ENCODE results near the gene CAMK1.
A peak's percentile ranks its signal among the peaks of the same experiment; 100 is the strongest.

The CAMK1 gene

GRCh38 chr3:9769426-9770275 lies at the start of gene CAMK1:
Gene CAMK1 (minus strand): TSS chr3:9769947. CDS start chr3:9767749, 2,198 bp downstream.
- peak in 1 of 2 experiments; percentile 47 for DNase-seq

GRCh38 chr3:9818666-9819335 lies 49.1 kb upstream of the CAMK1 start:
- no peak for DNase-seq

GRCh38 chr3:9817436-9817835 lies 47.7 kb upstream of the CAMK1 start:
- DNase-seq, result no peak

- no peak for DNase-seq
These were observed 46.2 kb upstream of the CAMK1 start for GRCh38 chr3:9815986-9816385.

- DNase-seq, result no peak
These were observed 43.2 kb upstream of the CAMK1 start for GRCh38 chr3:9812870-9813483.

GRCh38 chr3:9810846-9811245 lies 41.1 kb upstream of the CAMK1 start:
- DNase-seq, result no peak

GRCh38 chr3:9810433-9810770 lies 40.7 kb upstream of the CAMK1 start:
- DNase-seq, result no peak

GRCh38 chr3:9809615-9810432 lies 40.1 kb upstream of the CAMK1 start, which contains the start of gene TTLL3:
Gene TTLL3 (plus strand): TSS chr3:9810262. CDS start chr3:9810662, 400 bp downstream.
- peak in 1 of 2 experiments; percentile 29 for DNase-seq

GRCh38 chr3:9809239-9809614 lies 39.5 kb upstream of the CAMK1 start:
- no peak for DNase-seq

- DNase-seq, result no peak
These were observed 38.7 kb upstream of the CAMK1 start for GRCh38 chr3:9808345-9809037.

- no peak for DNase-seq
These were observed 38.2 kb upstream of the CAMK1 start for GRCh38 chr3:9807981-9808344.

- DNase-seq, result no peak
These were observed 37.2 kb upstream of the CAMK1 start for GRCh38 chr3:9806688-9807589.

- DNase-seq, result no peak
These were observed 36.4 kb upstream of the CAMK1 start for GRCh38 chr3:9806137-9806536.

- DNase-seq, result no peak
These were observed 35.2 kb upstream of the CAMK1 start for GRCh38 chr3:9804996-9805395.

- no peak for DNase-seq
These were observed 33.7 kb upstream of the CAMK1 start for GRCh38 chr3:9803494-9803893.

- no peak for DNase-seq
These were observed 30.8 kb upstream of the CAMK1 start for GRCh38 chr3:9800529-9800928.

- DNase-seq, result no peak
These were observed 27.6 kb upstream of the CAMK1 start for GRCh38 chr3:9797196-9797945.

GRCh38 chr3:9795207-9795606 lies 25.5 kb upstream of the CAMK1 start:
- no peak for DNase-seq

GRCh38 chr3:9794400-9794799 lies 24.7 kb upstream of the CAMK1 start:
- DNase-seq, result no peak

- DNase-seq, result no peak
These were observed 23.5 kb upstream of the CAMK1 start for GRCh38 chr3:9793161-9793781.

Measured in cerebellar nuclear complex (tissue), 1 donor.